ENCODE measurements around the gene SORT1. TPM values are rescaled to one million over a fixed set of nuclear protein-coding genes. Genes with fewer than 3 reads are reported as not detected.

Gene SORT1
- total and polyA plus RNA-seq, 2 of the 8 experiments (the other 6 are each of a cell fraction or from before 2014, with no cell fraction given) = 18.7 to 69.6 TPM

DNA sequence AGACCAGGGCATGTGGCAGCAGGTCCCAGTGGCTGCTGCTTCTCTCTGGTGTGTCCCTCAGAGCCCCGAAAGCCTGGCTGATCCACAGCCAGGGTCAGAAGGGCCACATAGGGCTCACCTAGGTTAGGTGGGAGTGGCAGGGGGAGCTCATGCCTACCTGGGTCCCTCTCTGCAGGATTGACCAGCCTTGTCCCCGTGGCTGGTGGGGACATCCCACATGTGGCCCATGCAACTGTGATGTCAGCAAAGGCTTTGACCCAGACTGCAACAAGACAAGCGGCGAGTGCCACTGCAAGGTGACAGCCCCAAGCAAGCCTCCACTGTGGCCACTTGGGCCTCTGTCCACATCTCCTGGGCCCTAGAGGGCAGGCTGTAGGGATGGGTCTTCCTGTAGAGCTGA is 132.7 kb downstream of the SORT1 start:
- CTCF ChIA-PET (ENCODE audit: partially characterized antibody) = interaction anchor here (1.0 to 8.5 kb wide), 19 partner anchors 8 to 267 kb away, joined by 3 to 95 read pairs (median 7); partner anchors contain the start of genes PSRC1 and SORT1
- no peaks in the 10 kb centered on the region for H3K27me3 ChIP-seq (replicated peaks in 1 of 4; ENCODE audit: control insufficient read depth in 3 of 4, extremely low read depth in 1 of 4, insufficient read depth in 3 of 4, low read length in 3 of 4)
- no peaks in the 10 kb centered on the region for H3K79me2 ChIP-seq (ENCODE audit: control insufficient read depth in 1 of 2, insufficient read depth in 2 of 2, low read length in 2 of 2)
- no peak overlapping the region for H2BK5ac ChIP-seq (ENCODE audit: low read depth, low read length)
- H2BK120ac ChIP-seq (replicated peaks; ENCODE audit: low read depth, low read length) = no peak overlapping the region
- WGBS, 2 experiments (ENCODE audit: extremely low coverage in 1 of 2, insufficient coverage in 1 of 2, insufficient read length in 1 of 2, insufficient replicate concordance in 2 of 2, low coverage in 1 of 2, low lambda C conversion rate in 2 of 2, missing lambda C conversion rate in 1 of 2) = 86% methylated on average over 4 of the region's 4 CpGs; no CpG with 5 or more reads in 1 of the 2 experiments
- H2AFZ ChIP-seq (ENCODE audit: low read length) = no peak overlapping the region
- no peak overlapping the region for H3K4me3 ChIP-seq (ENCODE audit: extremely low read depth in 1 of 4, insufficient read depth in 2 of 4, low read depth in 3 of 4, low read length in 4 of 4)
- H4K91ac ChIP-seq (replicated peaks; ENCODE audit: insufficient read length, low read length) = no peak overlapping the region
- H4K5ac ChIP-seq (ENCODE audit: insufficient read length, low read depth, low read length) = no peak overlapping the region
- no peak overlapping the region for H3K4me2 ChIP-seq (ENCODE audit: insufficient read depth in 1 of 2, low read depth in 2 of 2, low read length in 2 of 2)
- POLR2A ChIA-PET (ENCODE audit: partially characterized antibody) = interaction anchor here (1.0 to 2.2 kb wide), 3 partner anchors 12 to 165 kb away, joined by 3 to 7 read pairs (median 6); partner anchors contain the start of gene SORT1
- H3K9me3 ChIP-seq (ENCODE audit: insufficient read depth in 2 of 2, low read depth in 1 of 2, low read length in 1 of 2) = no peaks in the 10 kb centered on the region
- H2AK5ac ChIP-seq (ENCODE audit: low read depth, low read length) = no peak overlapping the region
- no peak overlapping the region for H3K14ac ChIP-seq (ENCODE audit: insufficient read length)
- peaks cover 0 to 7% of the 10 kb centered on the region in 2 experiments for H4K20me1 ChIP-seq (replicated peaks in 1 of 2; ENCODE audit: control insufficient read depth in 1 of 2, insufficient read depth in 2 of 2, low read length in 2 of 2)
- H3K23me2 ChIP-seq (ENCODE audit: low read depth, low read length) = no peaks in the 10 kb centered on the region
- no peaks in the 10 kb centered on the region for H3K79me1 ChIP-seq (ENCODE audit: low read depth, low read length)
- FAIRE-seq (no peak), DNase-seq (ENCODE audit: low read depth in 1 of 2, low spot score in 2 of 2) (no peak)
- H3K4ac ChIP-seq (replicated peaks; ENCODE audit: insufficient read length, low read depth, low read length) = no peak overlapping the region
- no peak overlapping the region for H3K56ac ChIP-seq (replicated peaks; ENCODE audit: insufficient read length, low read depth, low read length)
- no peak overlapping the region for H3K18ac ChIP-seq (ENCODE audit: extremely low read depth, low read length)
- no peak overlapping the region for H2BK15ac ChIP-seq (ENCODE audit: low read length)
- no peak for TF ChIP-seq ATF2 (IDR thresholded peaks at IDR 0.05; ENCODE audit: low read length)
- peaks cover 0 to 4% (median under 1%) of the 10 kb centered on the region in 4 experiments; a peak in 1 of 7 replicates for H3K4me1 ChIP-seq (replicated peaks in 1 of 4; ENCODE audit: control insufficient read depth in 3 of 4, insufficient read depth in 4 of 4, low read length in 3 of 4)
- H3K9ac ChIP-seq (replicated peaks in 1 of 4; ENCODE audit: extremely low read depth in 1 of 4, low read depth in 3 of 4, low read length in 3 of 4) = no peak overlapping the region
- H4K8ac ChIP-seq (ENCODE audit: extremely low read depth, insufficient read depth, low read length) = no peak overlapping the region
- no peak overlapping the region for H3K23ac ChIP-seq (ENCODE audit: insufficient read length)
- H3K36me3 ChIP-seq (ENCODE audit: control insufficient read depth in 2 of 4, insufficient read depth in 4 of 4, low read length in 3 of 4) = peaks cover 15 to 31% (median 19%) of the 10 kb centered on the region in 4 experiments; a peak in 6 of 8 replicates
- H2BK12ac ChIP-seq (ENCODE audit: low read depth, low read length) = no peak overlapping the region
- no peak overlapping the region for H3K27ac ChIP-seq (ENCODE audit: low read depth, low read length)
- H2BK20ac ChIP-seq (ENCODE audit: low read length) = no peak overlapping the region
